GM18526 (cell line): ENCODE data around the gene B9D1.

Experiments used
- POLR2A ChIP-seq: IDR thresholded peaks from 3 replicates; pipeline ENCODE4 v1.6.1; 2011; ENCODE audit not compliant: insufficient read length; ENCODE audit errors: extremely low read depth

B9D1 gene

GRCh38 chr17:19398301-19399181 is 36.0 kb upstream of the B9D1 start:
- no peak for TF ChIP-seq POLR2A

DNA sequence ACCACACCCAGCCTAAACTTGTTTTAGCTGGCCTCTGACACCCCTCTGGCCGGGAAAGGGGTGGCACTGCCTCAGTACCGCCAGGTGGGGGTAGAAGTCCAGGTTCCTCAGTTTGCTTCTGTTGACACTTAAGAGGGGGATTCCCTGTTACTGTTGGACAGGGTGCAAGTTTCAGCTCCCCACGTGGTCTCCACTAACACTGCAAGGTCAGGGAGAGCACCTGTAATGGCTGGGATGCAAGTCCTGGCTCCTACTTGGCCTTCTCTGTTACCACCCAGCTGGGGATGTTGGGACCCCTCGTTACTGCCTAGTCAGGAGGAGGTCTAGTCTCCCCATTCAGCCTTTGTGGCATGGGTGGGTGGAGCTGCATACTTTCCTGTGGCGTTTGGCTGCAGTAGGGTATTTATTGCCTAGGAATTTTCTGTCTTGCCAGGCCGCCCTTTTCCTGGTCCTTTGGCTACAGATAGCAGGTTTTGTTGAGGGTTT is 35.1 kb upstream of the B9D1 start:
- no peak for TF ChIP-seq POLR2A

DNA sequence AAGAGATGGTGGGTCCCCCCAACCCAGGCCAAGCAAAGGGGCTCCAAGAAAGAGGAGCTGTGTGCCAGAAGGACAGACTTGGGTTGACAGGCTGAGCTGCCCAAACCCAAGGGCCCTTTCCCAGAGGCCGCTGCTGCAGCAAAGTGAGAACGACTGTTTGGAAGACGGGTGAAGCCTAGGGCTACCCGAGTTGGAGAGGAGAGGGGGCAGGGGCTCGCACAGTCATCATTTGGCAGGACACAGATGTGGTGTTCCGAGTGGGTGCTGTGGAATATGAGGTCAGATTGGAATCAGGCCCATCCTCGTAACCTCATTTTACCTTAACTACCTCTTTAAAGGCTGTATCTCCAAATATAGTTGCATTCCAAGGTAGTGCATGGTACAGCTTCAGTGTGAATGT is 29.8 kb upstream of the B9D1 start:
- TF ChIP-seq POLR2A = no peak

DNA sequence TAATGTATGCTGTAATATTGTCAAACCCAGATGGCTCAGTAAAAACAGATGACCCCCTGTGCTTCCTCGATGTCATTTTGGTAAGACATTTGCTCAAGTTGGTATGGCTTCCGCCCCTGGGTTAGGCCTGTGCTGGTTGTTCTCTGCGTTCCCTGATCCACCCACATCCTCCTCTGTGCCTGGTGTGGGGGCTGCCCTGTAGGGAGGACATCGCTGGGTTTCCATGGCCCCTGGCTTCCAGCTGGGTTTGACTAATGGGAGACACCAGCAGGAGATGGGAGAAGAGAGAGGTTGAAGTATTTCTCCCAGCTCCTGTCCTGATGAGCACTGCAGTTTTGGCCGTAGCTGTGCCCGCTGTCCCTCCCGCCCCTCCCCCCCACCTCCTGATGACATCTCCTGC is 28.9 kb upstream of the B9D1 start:
- TF ChIP-seq POLR2A = no peak

- TF ChIP-seq POLR2A = no peak
Observed at GRCh38 chr17:19390951-19391350, 28.4 kb upstream of the B9D1 start.

DNA sequence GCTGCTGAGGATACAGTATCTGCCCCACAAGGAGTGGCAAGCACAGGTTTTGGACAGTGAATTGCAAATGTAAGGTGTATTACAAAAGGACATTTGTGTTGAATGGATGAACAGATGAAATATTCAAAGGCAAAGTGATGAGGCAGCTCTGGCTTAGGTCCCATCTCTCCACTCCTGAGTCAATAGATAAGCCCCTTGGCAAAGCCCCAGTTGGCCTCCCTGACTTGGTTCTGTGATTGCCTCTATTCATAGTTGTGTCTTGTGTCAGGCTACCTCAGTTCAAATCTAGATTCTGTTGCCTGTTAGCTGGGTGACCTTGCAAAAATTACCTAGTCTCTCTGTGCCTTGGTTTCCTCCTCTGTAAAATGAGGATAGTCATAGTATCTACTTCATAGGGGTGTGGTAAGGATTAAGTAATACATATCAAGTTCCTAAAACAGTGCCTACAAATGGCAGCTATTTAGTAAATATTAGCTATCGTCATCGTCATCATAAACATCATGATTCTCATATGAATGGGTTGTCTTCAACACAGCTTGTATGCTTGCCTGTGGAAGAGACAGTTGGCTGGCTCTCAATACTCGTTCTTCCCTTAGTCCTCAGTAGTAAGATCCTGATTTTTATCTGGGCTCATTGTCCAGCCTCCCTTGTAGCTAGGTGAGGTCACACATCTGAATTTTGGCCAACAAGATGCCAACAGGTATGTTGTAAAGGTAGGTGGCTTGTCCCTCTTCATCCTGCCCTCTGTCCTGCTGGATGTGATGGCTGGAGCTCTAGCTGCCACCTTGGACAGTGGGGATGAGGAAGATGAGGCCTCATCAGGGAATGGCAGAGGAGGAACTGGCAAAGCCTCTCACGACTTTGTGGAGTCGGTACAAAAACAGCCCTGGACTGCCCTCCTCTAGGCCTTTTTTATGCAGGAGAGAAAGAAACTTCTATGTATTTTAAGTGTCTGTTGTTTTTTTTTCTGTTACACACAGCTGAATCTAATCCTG is 26.6 kb upstream of the B9D1 start:
- TF ChIP-seq POLR2A = no peak

DNA sequence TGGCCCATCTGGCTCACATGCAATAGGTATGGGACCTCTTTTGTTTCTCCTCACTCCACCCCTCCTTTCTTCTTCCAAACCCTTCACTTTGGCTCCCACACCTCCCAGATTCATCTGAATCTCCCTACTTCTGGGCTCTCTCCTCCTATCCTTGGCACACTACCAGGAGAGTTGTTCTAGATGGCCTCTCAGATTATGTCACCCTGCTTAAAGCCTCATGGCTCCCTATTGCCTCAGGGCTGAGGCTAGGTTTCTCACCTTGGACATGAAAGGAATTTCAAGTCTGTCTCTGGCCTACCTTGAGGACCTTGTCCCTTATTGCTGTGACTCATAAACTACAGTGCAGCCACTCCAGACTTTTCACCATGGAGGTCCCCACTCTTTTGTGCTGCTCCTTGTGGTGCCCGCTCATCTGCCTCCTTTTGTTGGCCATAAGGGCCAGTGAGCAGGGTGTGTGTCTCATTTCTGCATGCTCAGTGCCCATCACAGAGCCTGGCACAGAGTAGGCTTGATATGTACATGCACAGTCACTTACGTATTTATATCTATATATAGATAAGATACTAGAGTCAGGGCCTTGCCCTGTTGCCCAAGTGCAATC is 25.5 kb upstream of the B9D1 start:
- TF ChIP-seq POLR2A = no peak

DNA sequence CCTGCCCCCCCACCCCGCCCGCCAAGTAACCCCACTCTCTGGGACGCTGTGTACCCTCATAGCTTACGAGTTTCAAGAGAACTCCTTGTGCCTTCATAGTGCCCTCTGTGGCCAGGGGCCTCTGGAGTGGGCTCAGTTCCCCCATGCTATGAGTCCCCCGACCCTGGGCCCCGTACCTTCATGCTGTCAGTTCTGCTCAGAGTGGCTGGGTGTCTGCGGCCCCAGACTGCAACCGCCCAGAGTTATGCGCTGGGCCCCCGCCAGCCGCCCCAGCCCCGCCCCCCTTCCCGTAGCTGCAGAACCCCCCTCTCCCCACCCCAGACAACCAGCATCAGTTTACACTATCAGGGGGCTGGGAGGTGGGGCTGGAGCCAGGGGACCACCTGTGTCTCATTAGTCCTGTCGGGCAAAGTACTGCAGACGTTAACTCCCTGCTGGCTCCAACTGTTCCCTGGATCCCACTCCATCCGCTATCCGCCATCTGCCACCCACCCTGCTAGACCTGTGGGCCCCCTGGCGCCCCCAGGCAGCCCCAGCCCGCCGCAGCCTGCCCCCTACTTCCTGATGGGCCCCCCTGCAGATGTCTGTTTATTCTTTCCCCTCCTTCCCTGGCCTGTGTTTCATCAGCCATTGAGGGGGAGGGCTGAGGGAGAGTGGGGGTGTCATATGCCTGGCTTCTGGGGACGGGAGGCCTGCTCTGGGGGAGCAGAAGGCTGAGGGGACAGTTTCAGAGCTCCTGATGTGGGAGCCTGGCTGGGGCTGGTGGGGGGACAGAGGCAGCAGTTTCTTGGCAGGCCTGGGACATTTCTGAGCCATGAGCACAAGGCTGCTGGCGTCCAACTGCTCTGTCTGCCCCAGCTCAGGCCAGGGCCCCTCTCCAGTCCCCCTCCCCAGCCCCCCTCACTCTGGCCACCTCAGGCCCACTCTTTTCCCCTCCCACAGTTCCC is 24.7 kb upstream of the B9D1 start, which contains the start of gene MFAP4:
Gene MFAP4 (minus strand): TSS at position 217 of the 947 bp plus-strand sequence. CDS start 35 bp downstream, at position 182.
- no peak for TF ChIP-seq POLR2A

- TF ChIP-seq POLR2A = no peak
Observed at GRCh38 chr17:19386051-19386929, 23.8 kb upstream of the B9D1 start.

GRCh38 chr17:19385521-19385983 is 23.0 kb upstream of the B9D1 start:
- no peak for TF ChIP-seq POLR2A

DNA sequence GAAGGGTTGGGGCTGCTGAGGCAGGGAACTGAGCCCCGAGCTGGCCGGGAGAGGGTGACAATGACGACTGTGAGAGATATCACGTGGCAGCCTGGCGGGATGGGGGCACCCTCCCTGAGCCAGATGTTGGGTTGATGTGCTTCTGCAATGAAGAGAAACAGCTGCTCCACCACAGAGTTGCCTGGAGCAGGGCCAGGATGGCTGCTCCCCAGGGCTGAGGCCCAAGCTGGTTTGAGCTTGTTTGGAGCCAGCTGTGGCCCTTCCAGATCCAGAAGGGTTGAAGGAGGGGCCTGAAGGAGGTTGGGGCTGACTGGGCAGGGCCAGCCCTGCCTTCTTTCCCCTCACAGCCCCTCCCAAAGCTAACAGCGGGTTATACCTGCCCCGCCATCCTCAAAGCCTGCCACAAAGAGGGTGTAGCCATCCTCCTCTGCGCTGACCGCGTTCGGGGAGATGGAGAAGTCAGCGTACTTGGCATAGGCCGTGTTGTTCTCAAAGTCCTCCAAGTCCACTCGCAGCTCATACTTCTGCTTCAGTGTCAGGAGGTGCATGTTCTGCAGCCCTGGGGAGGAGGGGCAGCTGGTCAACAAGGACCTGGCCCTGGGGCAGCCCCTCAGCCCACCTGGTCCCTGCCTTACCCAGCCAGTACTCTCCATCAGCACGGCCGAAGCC is 22.3 kb upstream of the B9D1 start:
- no peak for TF ChIP-seq POLR2A

DNA sequence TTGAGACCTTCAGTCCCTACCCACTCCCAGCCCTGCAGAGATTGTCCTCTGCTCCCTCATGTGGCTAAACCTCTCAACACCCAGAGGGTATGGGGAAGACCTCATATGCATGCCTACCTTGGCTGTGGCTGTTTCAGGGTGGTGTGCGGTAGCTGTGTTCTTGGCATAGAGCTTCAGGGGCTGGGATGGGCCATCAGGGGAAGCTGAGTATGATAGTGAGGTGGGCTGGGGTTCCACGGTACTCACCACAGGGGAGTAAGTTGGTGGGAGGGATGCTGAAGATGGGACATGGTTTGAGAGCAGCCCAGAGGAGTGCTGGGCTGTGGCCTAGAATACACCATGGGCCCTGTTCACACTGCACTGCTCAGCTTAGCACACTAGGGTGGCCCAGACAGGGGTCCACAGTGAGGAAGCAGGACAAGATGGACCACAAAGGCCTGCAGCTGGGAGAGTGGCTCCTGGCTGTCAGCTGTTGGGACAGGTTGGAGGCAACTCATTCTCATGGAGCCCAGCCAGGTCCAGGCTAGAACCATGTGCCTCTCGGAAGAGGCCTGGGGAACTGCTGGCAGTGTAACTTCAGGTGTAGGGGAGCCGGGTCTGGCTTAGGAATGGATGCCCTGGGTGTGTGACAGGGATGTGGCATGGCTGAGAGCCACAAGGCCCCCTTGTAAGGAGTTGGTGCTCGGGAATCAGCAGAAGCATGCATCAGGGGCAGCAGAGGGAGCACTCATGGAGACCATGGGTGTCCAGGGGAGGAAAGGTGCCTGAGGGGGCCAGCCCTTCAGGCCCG is 21.4 kb upstream of the B9D1 start:
- no peak for TF ChIP-seq POLR2A
